ENCODE data around the gene POU2F1. TPM values are rescaled to one million over a fixed set of nuclear protein-coding genes. Genes with fewer than 3 reads are reported as not detected.

Gene POU2F1
- total and polyA plus RNA-seq, 7 donors = 0.83 to 9.0 (median 6.3) TPM

DNA sequence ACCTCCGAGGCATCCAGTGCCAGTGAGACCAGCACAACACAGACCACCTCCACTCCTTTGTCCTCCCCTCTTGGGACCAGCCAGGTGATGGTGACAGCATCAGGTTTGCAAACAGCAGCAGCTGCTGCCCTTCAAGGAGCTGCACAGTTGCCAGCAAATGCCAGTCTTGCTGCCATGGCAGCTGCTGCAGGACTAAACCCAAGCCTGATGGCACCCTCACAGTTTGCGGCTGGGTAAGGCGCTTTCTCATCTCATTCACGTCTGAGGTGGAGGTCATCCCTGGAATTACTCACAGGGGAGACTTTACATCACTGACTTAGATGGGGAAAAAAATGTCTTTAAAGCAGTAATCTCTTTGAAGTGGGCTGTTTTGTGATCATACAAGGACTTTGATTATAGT is 191.4 kb downstream of the POU2F1 start:
- 54 to 73% (median 57%) methylated on average over 4 of the region's 4 CpGs for WGBS, 3 donors
- intact Hi-C loops (cut with DNase I) = no loop called here
- ATAC-seq (peak; percentile 37 to 74 (median 58)), DNase-seq (no peak)
- Histone ChIP-seq H3K27me3 (ENCODE audit: insufficient read depth in 3 of 3, low read length in 2 of 3) (no peaks in the 10 kb centered on the region), H3K9me3 (no peaks in the 10 kb centered on the region), H3K36me3 (ENCODE audit: insufficient read depth in 1 of 2, low read depth in 1 of 2) (peaks cover 2 to 44% of the 10 kb centered on the region in 2 donors), H3K4me3 (no peak overlapping the region), H3K27ac (no peak overlapping the region), H3K4me1 (no peaks in the 10 kb centered on the region)
- TF ChIP-seq, protein P1, sequence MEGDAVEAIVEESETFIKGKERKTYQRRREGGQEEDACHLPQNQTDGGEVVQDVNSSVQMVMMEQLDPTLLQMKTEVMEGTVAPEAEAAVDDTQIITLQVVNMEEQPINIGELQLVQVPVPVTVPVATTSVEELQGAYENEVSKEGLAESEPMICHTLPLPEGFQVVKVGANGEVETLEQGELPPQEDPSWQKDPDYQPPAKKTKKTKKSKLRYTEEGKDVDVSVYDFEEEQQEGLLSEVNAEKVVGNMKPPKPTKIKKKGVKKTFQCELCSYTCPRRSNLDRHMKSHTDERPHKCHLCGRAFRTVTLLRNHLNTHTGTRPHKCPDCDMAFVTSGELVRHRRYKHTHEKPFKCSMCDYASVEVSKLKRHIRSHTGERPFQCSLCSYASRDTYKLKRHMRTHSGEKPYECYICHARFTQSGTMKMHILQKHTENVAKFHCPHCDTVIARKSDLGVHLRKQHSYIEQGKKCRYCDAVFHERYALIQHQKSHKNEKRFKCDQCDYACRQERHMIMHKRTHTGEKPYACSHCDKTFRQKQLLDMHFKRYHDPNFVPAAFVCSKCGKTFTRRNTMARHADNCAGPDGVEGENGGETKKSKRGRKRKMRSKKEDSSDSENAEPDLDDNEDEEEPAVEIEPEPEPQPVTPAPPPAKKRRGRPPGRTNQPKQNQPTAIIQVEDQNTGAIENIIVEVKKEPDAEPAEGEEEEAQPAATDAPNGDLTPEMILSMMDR (IDR thresholded peaks at IDR 0.05) = no peak

DNA sequence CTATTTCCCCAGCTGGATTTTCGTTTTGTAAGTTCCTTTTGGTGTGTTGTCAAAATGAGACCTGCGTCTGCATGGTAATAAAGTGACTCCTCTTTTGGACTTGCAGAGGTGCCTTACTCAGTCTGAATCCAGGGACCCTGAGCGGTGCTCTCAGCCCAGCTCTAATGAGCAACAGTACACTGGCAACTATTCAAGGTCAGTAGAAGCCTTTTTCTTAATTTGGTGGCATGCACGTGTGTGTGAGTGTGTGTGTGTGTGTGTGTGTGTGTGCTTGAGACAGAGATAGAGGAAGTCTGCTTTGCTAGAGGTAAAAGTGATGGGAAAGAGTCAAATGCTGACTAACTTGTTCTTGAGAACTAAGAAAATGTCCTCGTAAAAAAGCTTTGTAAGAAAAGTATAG is 192.2 kb downstream of the POU2F1 start:
- intact Hi-C loops (cut with DNase I) = no loop called here
- WGBS, 3 donors = 87 to 88% (median 87%) methylated on average over 5 of the region's 5 CpGs
- no peaks in the 10 kb centered on the region for H3K27me3 ChIP-seq (ENCODE audit: insufficient read depth in 3 of 3, low read length in 2 of 3)
- H3K9me3 ChIP-seq = no peaks in the 10 kb centered on the region
- no peak overlapping the region for H3K27ac ChIP-seq
- TF ChIP-seq, protein P1 (IDR thresholded peaks at IDR 0.05) = no peak
- peaks cover 2 to 43% of the 10 kb centered on the region in 2 donors for H3K36me3 ChIP-seq (ENCODE audit: insufficient read depth in 1 of 2, low read depth in 1 of 2)
- no peaks in the 10 kb centered on the region for H3K4me1 ChIP-seq
- DNase-seq = no peak
- H3K4me3 ChIP-seq = no peak overlapping the region
- no peak for ATAC-seq

DNA sequence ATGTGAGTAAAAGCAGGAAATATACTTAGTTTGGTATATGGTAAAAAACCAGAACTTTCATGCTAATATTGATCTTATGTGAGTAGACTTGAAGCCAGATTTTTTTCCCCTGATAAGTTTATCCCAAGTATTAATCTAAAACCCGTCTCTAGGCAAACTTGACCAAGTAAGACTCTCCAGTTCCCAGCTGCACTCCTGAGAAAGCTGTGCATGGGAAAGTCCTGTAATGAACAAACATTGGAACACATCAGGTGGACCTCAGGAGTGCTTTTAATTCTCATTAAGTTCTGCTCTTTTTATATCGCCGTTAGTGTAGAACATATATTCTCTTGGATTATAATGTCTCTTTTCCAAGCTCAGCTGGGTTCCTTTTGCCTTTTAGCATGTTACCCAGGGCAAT is 192.6 kb downstream of the POU2F1 start:
- WGBS, 3 donors = 91 to 94% (median 93%) methylated on average over 3 of the region's 3 CpGs
- no peaks in the 10 kb centered on the region for H3K27me3 ChIP-seq (ENCODE audit: insufficient read depth in 3 of 3, low read length in 2 of 3)
- ATAC-seq (no peak), DNase-seq (no peak)
- H3K9me3 ChIP-seq = no peaks in the 10 kb centered on the region
- no peak overlapping the region for H3K27ac ChIP-seq
- no peaks in the 10 kb centered on the region for H3K4me1 ChIP-seq
- H3K4me3 ChIP-seq = no peak overlapping the region
- TF ChIP-seq, protein P1 (IDR thresholded peaks at IDR 0.05) = no peak
- intact Hi-C loops (cut with DNase I) = no loop called here
- H3K36me3 ChIP-seq (ENCODE audit: insufficient read depth in 1 of 2, low read depth in 1 of 2) = peaks cover 2 to 39% of the 10 kb centered on the region in 2 donors

DNA sequence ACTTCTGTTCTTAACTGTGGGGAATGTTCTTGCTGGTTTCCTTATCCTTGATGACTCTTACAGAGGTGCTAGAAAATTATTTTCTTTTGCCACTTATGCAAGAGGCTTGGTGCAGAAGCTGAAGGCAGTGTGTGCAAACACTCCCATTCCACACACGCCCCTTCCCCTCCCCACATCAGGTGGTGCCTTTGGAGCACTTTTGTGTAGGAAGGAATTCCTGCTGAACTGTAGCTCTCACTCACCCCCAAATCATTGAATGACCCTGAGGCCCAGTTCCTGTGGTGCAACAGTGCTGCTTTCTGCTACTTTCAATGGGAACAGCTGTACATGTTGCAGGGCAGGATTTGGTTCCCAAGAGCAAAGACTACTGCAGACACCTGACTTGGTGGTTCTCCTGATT is 195.8 kb downstream of the POU2F1 start:
- H3K4me1 ChIP-seq = no peaks in the 10 kb centered on the region
- 88 to 100% (median 98%) methylated on average over 1 of the region's 1 CpG for WGBS, 3 donors
- no peak overlapping the region for H3K4me3 ChIP-seq
- TF ChIP-seq, protein P1 (IDR thresholded peaks at IDR 0.05) = no peak
- no peak overlapping the region for H3K27ac ChIP-seq
- intact Hi-C loops (cut with DNase I) = no loop called here
- no peaks in the 10 kb centered on the region for H3K9me3 ChIP-seq
- peaks cover 2 to 38% of the 10 kb centered on the region in 2 donors for H3K36me3 ChIP-seq (ENCODE audit: insufficient read depth in 1 of 2, low read depth in 1 of 2)
- H3K27me3 ChIP-seq (ENCODE audit: insufficient read depth in 3 of 3, low read length in 2 of 3) = no peaks in the 10 kb centered on the region
- ATAC-seq (no peak), DNase-seq (no peak)

DNA sequence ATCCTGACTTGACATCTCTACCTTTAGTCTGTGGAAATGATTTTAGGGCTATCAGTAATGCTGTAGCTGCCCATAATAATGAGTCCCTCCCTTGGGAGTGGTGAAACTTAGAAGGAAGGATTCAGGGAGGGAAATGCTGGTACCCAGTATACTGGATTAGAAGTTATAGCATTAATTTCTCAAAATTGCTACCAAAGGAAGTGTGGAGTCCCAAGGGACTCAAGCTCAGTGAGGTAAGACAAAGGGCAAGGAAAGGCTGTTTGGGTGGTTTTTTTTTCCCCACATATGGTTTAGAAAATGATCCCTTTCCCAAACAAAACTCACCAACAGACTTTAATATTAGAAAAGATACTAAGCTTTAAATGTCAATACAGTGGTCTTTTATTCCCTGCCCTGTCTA is 197.7 kb downstream of the POU2F1 start:
- Histone ChIP-seq H3K4me3 (no peak overlapping the region), H3K4me1 (no peaks in the 10 kb centered on the region), H3K27ac (no peak overlapping the region), H3K27me3 (ENCODE audit: insufficient read depth in 3 of 3, low read length in 2 of 3) (no peaks in the 10 kb centered on the region), H3K9me3 (no peaks in the 10 kb centered on the region), H3K36me3 (ENCODE audit: insufficient read depth in 1 of 2, low read depth in 1 of 2) (peaks cover 2 to 21% of the 10 kb centered on the region in 2 donors)
- TF ChIP-seq, protein P1 (IDR thresholded peaks at IDR 0.05) = no peak
- DNase-seq (no peak), ATAC-seq (no peak)
- intact Hi-C loops (cut with DNase I) = no loop called here
